ENCODE measurements around the gene CHEK1. TPM values are rescaled to one million over a fixed set of nuclear protein-coding genes. Genes with fewer than 3 reads are reported as not detected.
A peak's percentile ranks its signal among the peaks of the same experiment; 100 is the strongest.

The CHEK1 gene
- total and polyA plus RNA-seq, 9 of the 15 experiments (the other 6 are each of a cell fraction or from before 2014, with no cell fraction given): 62.6 to 108 (median 87.5) TPM

- TF ChIP-seq DEAF1 (CRISPR knock-in tag; IDR thresholded peaks at IDR 0.05) (0 out of 2 replicates have a peak, but pooled peaks have one; percentile 5), FOXA1 (IDR thresholded peaks at IDR 0.05; ENCODE audit: borderline replicate concordance) (no peak), WHSC1 (IDR thresholded peaks at IDR 0.05; ENCODE audit: low read length) (no peak), MYC (IDR thresholded peaks at IDR 0.05; ENCODE audit: low read depth, low read length) (peak; percentile 75), MYC (CRISPR knock-in tag; IDR thresholded peaks at IDR 0.05; ENCODE audit: borderline replicate concordance, low read depth) (no peak), NR2C1 (IDR thresholded peaks at IDR 0.05) (no peak), NR2C1 (tag; IDR thresholded peaks at IDR 0.05) (no peak), ZNF174 (CRISPR knock-in tag; IDR thresholded peaks at IDR 0.05) (no peak), FOXO4 (CRISPR knock-in tag; IDR thresholded peaks at IDR 0.05) (no peak), HDGF (IDR thresholded peaks at IDR 0.05) (no peak), SPI1 (IDR thresholded peaks at IDR 0.05; ENCODE audit: borderline replicate concordance, low read depth, low read length) (no peak), IRF2 (CRISPR knock-in tag; IDR thresholded peaks at IDR 0.05) (no peak), DACH1 (IDR thresholded peaks at IDR 0.05; ENCODE audit: partially characterized antibody) (no peak), SRSF9 (IDR thresholded peaks at IDR 0.05; ENCODE audit: borderline replicate concordance, low read depth, low read length) (no peak), KLF10 (CRISPR knock-in tag; IDR thresholded peaks at IDR 0.05) (no peak), SUPT5H (IDR thresholded peaks at IDR 0.05) (peak; percentile 98), PBX2 (CRISPR knock-in tag; IDR thresholded peaks at IDR 0.05; ENCODE audit: low read depth) (no peak), PBX2 (tag; conservative IDR thresholded peaks at IDR 0.05; ENCODE audit: low read depth) (no peak), CUX1 (CRISPR knock-in tag; IDR thresholded peaks at IDR 0.05) (no peak)
Measured at GRCh38 chr11:125625630-125626287, 796 bp downstream of the CHEK1 start (continued).
